HG03045 (cell line): ENCODE measurements around the gene TAF11.
"Not testable (repeated sequence)": the region's sequence is repeated elsewhere in the genome, so short reads cannot be mapped to it uniquely, and the experiment has no call there.

Experiments
- ATAC-seq: cut with Tn5 transposase; IDR thresholded peaks from one replicate; pipeline ENCODE4 v1.9.1; 2021; ENCODE audit warnings: mild to moderate bottlenecking, moderate library complexity; ENCODE audit not compliant: unreplicated experiment

Gene TAF11

GRCh38 chr6:34867484-34867883 lies 20.4 kb downstream of the TAF11 start:
- ATAC-seq: no peak

- no peak for ATAC-seq
These were observed 21.3 kb downstream of the TAF11 start for GRCh38 chr6:34866509-34866908.

GRCh38 chr6:34865107-34865506 lies 22.7 kb downstream of the TAF11 start:
- no peak for ATAC-seq

GRCh38 chr6:34864007-34864406 lies 23.8 kb downstream of the TAF11 start:
- no peak for ATAC-seq

- no peak for ATAC-seq
These were observed 27.1 kb downstream of the TAF11 start for GRCh38 chr6:34860776-34861175.

GRCh38 chr6:34859951-34860350 lies 27.9 kb downstream of the TAF11 start:
- ATAC-seq: no peak

GRCh38 chr6:34858681-34859080 lies 29.2 kb downstream of the TAF11 start:
- no peak for ATAC-seq

- ATAC-seq: no peak
These were observed 32.4 kb downstream of the TAF11 start for GRCh38 chr6:34855463-34855862.

GRCh38 chr6:34852406-34853085 lies 35.3 kb downstream of the TAF11 start:
- ATAC-seq: no peak

GRCh38 chr6:34851361-34851760 lies 36.5 kb downstream of the TAF11 start:
- no peak for ATAC-seq

GRCh38 chr6:34849066-34849465 lies 38.8 kb downstream of the TAF11 start:
- ATAC-seq: not testable (repeated sequence)

- ATAC-seq: no peak
These were observed 48.0 kb downstream of the TAF11 start for GRCh38 chr6:34839666-34840352.

GRCh38 chr6:34837528-34837927 lies 50.3 kb downstream of the TAF11 start:
- no peak for ATAC-seq

GRCh38 chr6:34836451-34836850 lies 51.4 kb downstream of the TAF11 start:
- no peak for ATAC-seq

- no peak for ATAC-seq
These were observed 51.8 kb downstream of the TAF11 start for GRCh38 chr6:34836008-34836407.

GRCh38 chr6:34834789-34835518 lies 52.9 kb downstream of the TAF11 start:
- no peak for ATAC-seq

GRCh38 chr6:34832942-34833341 lies 54.9 kb downstream of the TAF11 start:
- ATAC-seq: no peak

- ATAC-seq: no peak
These were observed 58.7 kb downstream of the TAF11 start for GRCh38 chr6:34829137-34829536.
